ENCODE data around the gene CAMK1D. TPM values are rescaled to one million over a fixed set of nuclear protein-coding genes. Genes with fewer than 3 reads are reported as not detected.

Gene CAMK1D
- total RNA-seq, 1 donor from 2014 or later, result 2.3 TPM

GRCh38 chr10:12419262-12419847, 70.0 kb downstream of the CAMK1D start:
- peak; percentile 96 for DNase-seq (ENCODE audit: low read depth)
- TF ChIP-seq, protein P1, sequence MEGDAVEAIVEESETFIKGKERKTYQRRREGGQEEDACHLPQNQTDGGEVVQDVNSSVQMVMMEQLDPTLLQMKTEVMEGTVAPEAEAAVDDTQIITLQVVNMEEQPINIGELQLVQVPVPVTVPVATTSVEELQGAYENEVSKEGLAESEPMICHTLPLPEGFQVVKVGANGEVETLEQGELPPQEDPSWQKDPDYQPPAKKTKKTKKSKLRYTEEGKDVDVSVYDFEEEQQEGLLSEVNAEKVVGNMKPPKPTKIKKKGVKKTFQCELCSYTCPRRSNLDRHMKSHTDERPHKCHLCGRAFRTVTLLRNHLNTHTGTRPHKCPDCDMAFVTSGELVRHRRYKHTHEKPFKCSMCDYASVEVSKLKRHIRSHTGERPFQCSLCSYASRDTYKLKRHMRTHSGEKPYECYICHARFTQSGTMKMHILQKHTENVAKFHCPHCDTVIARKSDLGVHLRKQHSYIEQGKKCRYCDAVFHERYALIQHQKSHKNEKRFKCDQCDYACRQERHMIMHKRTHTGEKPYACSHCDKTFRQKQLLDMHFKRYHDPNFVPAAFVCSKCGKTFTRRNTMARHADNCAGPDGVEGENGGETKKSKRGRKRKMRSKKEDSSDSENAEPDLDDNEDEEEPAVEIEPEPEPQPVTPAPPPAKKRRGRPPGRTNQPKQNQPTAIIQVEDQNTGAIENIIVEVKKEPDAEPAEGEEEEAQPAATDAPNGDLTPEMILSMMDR (IDR thresholded peaks at IDR 0.05; ENCODE audit: insufficient read depth, low read length, poor library complexity, severe bottlenecking), result no peak
- H3K4me3 ChIP-seq (ENCODE audit: low read depth, low read length), result no peak overlapping the region

DNA sequence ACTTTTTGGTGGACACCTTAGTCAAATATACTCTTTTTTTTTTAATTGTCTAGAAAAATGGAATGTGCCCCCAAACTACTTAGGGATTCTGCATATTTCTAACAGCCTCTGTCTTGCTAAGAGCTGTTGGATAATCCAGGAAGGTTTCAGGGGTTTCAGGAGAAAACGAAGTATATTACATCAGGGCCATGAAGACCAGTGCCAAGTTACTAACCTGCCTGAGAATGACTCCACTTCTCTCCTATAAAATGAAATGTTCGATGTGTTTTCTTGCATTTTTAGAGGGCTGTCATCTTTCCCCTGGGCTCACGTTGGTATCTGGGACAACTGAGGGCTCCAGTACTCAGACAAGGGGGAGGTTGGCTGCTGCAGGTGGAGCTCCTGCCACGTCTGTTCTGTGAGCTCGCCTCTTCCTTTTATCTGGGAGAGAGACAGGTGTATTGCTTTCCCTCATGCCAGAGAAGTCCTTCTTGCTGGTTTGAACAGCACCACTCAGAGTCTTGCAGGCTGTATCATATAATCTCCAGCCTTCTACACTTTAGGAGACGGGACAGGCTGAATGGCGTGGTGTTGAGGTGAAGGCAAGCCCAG, 71.3 kb downstream of the CAMK1D start:
- no peaks in the 10 kb centered on the region for H3K27me3 ChIP-seq (ENCODE audit: control insufficient read depth, insufficient read depth, low read length)
- TF ChIP-seq, protein P1 (IDR thresholded peaks at IDR 0.05; ENCODE audit: insufficient read depth, low read length, poor library complexity, severe bottlenecking), result no peak
- no peak overlapping the region for H3K4me3 ChIP-seq (ENCODE audit: low read depth, low read length)
- H3K36me3 ChIP-seq (ENCODE audit: control insufficient read depth, insufficient read depth, low read length), result no peaks in the 10 kb centered on the region
- no peak for DNase-seq (ENCODE audit: low read depth)

More at GRCh38 chr10:12419262-12419847, 70.0 kb downstream of the CAMK1D start:
- no peaks in the 10 kb centered on the region for H3K36me3 ChIP-seq (ENCODE audit: control insufficient read depth, insufficient read depth, low read length)
- H3K27me3 ChIP-seq (ENCODE audit: control insufficient read depth, insufficient read depth, low read length), result no peaks in the 10 kb centered on the region

DNA sequence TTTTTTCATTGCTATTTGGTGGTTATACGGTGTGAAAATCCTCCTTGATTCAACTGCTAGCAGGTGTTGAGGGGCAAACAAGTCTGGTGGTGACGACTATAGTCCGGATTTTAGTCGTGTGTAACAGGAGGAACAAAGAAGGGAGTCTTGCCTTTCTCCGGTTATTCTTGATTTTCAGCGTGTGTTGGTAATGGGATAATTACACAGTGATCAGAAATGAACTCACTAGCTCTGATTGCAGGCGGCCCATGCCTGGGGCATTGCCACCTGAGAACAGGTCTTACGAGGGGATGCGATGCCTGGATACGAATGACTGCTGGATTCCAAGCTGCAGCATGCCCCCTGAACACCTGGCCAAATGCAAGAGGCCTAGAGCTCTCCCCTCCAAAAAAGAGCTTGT, 72.8 kb downstream of the CAMK1D start:
- TF ChIP-seq, protein P1 (IDR thresholded peaks at IDR 0.05; ENCODE audit: insufficient read depth, low read length, poor library complexity, severe bottlenecking), result no peak
- no peak for DNase-seq (ENCODE audit: low read depth)
- Histone ChIP-seq H3K36me3 (ENCODE audit: control insufficient read depth, insufficient read depth, low read length) (no peaks in the 10 kb centered on the region), H3K27me3 (ENCODE audit: control insufficient read depth, insufficient read depth, low read length) (no peaks in the 10 kb centered on the region), H3K4me3 (ENCODE audit: low read depth, low read length) (no peak overlapping the region)

- Histone ChIP-seq H3K36me3 (ENCODE audit: control insufficient read depth, insufficient read depth, low read length) (no peaks in the 10 kb centered on the region), H3K27me3 (ENCODE audit: control insufficient read depth, insufficient read depth, low read length) (no peaks in the 10 kb centered on the region), H3K4me3 (ENCODE audit: low read depth, low read length) (no peak overlapping the region)
- DNase-seq (ENCODE audit: low read depth), result no peak
- TF ChIP-seq, protein P1 (IDR thresholded peaks at IDR 0.05; ENCODE audit: insufficient read depth, low read length, poor library complexity, severe bottlenecking), result no peak
Observed at GRCh38 chr10:12423896-12424295, 74.5 kb downstream of the CAMK1D start.

DNA sequence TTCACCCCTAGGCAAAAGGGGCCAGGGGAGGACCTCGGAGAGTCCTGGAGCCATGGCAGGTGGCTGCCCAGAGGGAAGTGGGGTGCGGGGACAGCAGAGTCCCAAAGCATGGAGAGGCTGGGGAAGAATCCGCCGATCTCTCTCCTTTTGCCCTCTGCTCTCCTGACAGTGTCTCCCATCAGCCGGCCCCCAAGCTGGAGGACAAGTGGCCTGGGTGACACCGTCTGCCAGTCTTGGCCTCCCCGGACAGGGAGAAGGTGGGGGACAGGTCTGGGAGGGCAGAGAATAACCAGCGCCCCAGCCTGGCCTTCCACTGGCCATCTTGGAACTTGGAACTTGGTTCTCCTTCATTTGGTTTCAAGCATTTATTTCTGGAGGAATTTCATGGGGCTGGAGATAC, 77.9 kb downstream of the CAMK1D start:
- Histone ChIP-seq H3K27me3 (ENCODE audit: control insufficient read depth, insufficient read depth, low read length) (no peaks in the 10 kb centered on the region), H3K4me3 (ENCODE audit: low read depth, low read length) (no peak overlapping the region), H3K36me3 (ENCODE audit: control insufficient read depth, insufficient read depth, low read length) (no peaks in the 10 kb centered on the region)
- DNase-seq (ENCODE audit: low read depth), result no peak
- TF ChIP-seq, protein P1 (IDR thresholded peaks at IDR 0.05; ENCODE audit: insufficient read depth, low read length, poor library complexity, severe bottlenecking), result no peak

All from kidney epithelial cell (primary cell).